Endothelial cell of umbilical vein (primary cell): Measurements from ENCODE around the gene DGKI. TPM values are rescaled to one million over a fixed set of nuclear protein-coding genes. Genes with fewer than 3 reads are reported as not detected.

Experiments used
- BruUV-seq: library from RNA; stranded (reverse); fragments of 400-500 nt; replicated peaks from 2 replicates; lab custom pipeline; 2021; lab: Mats Ljungman, UMichigan
- CTCF ChIA-PET: fragments of 300-600, 350-600 bp; sonication (Branson Sonifier 250); formaldehyde crosslinking; loops from one replicate; lab custom pipeline; 2021; ENCODE audit warnings: antibody characterized with exemption, inconsistent platforms; lab: Charles Lee
- POLR2A ChIA-PET: fragments of 300-600, 350-600 bp; sonication (Branson Sonifier 250); formaldehyde crosslinking; loops from one replicate; lab custom pipeline; 2021; ENCODE audit warnings: antibody characterized with exemption, inconsistent platforms; lab: Charles Lee
- DNase-seq: peaks from one replicate; pipeline ENCODE4 v3.0.0-alpha.2; 2011; ENCODE audit warnings: low read depth, low spot score
- FAIRE-seq: peaks from 2 replicates; lab custom pipeline; 2011; peaks lifted over from hg19 to GRCh38; lab: Jason Lieb, UNC
- H2AFZ ChIP-seq: 2 replicates; pipeline ENCODE4 v1.6.0; 2012; ENCODE audit warnings: low read depth, low read length, control low read depth, inconsistent platforms
- H3K27ac ChIP-seq: 2 replicates; pipeline ENCODE4 v1.5.1; 2011; ENCODE audit warnings: low read depth, mild to moderate bottlenecking, control low read depth, low read length, moderate library complexity; ENCODE audit not compliant: insufficient read depth
- H3K27me3 ChIP-seq, 2 experiments: 2 replicates each; pipeline versions ENCODE4 v1.6.0 to v1.6.1; 2011; ENCODE audit warnings: low read length in 2 of 2, mixed read lengths in 1 of 2; ENCODE audit not compliant: control insufficient read depth in 2 of 2, insufficient read depth in 2 of 2
- H3K36me3 ChIP-seq, 2 experiments: 2 replicates in 1 of 2; 3 replicates in 1 of 2; pipeline ENCODE4 v1.5.1; 2011; ENCODE audit warnings: low read length in 2 of 2, mild to moderate bottlenecking in 1 of 2, moderate library complexity in 1 of 2; ENCODE audit not compliant: control insufficient read depth in 2 of 2, insufficient read depth in 2 of 2; ENCODE audit errors: extremely low read depth in 1 of 2
- H3K4me1 ChIP-seq: 3 replicates; pipeline ENCODE4 v1.5.1; 2011; ENCODE audit warnings: mild to moderate bottlenecking, low read length; ENCODE audit not compliant: control insufficient read depth, insufficient read depth; ENCODE audit errors: extremely low read depth
- H3K4me2 ChIP-seq: 2 replicates; pipeline ENCODE4 v1.6.1; 2011; ENCODE audit warnings: low read length, control low read depth, mixed read lengths; ENCODE audit not compliant: insufficient read depth
- H3K4me3 ChIP-seq, 3 experiments: fragments of 200-600 bp in 1 of 3; sonication (generic), shearing (Covaris generic) in 1 of 3; replicated peaks in 1 of 3; 2 replicates each; pipeline ENCODE4 v1.5.1; 2011 to 2016; ENCODE audit warnings: control low read depth in 3 of 3, low read length in 3 of 3, mild to moderate bottlenecking in 2 of 3, inconsistent platforms in 1 of 3, low read depth in 1 of 3, moderate library complexity in 1 of 3; ENCODE audit not compliant: insufficient read depth in 1 of 3
- H3K79me2 ChIP-seq: 2 replicates; pipeline ENCODE4 v1.6.0; 2012; ENCODE audit warnings: low read length, inconsistent platforms; ENCODE audit not compliant: control insufficient read depth, insufficient read depth
- H3K9ac ChIP-seq: replicated peaks from 2 replicates; pipeline ENCODE3; 2011; ENCODE audit warnings: low read length, control low read depth; ENCODE audit not compliant: insufficient read depth; ENCODE audit errors: extremely low read depth
- H3K9me1 ChIP-seq: replicated peaks from 3 replicates; pipeline ENCODE4 v1.6.0; 2011; ENCODE audit warnings: mild to moderate bottlenecking, low read length; ENCODE audit not compliant: control insufficient read depth, insufficient read depth; ENCODE audit errors: extremely low read depth
- H3K9me3 ChIP-seq: replicated peaks from 2 replicates; pipeline ENCODE4 v1.5.1; 2012; ENCODE audit warnings: low read length, inconsistent platforms; ENCODE audit not compliant: control insufficient read depth, insufficient read depth
- H4K20me1 ChIP-seq: replicated peaks from 2 replicates; pipeline ENCODE3; 2011; ENCODE audit warnings: mild to moderate bottlenecking, low read length; ENCODE audit not compliant: control insufficient read depth, insufficient read depth; ENCODE audit errors: extremely low read depth
- EZH2 ChIP-seq: IDR thresholded peaks from 2 replicates; pipeline ENCODE4 v1.6.1; 2012; ENCODE audit warnings: borderline replicate concordance, low read depth, mild to moderate bottlenecking, moderate library complexity, low read length, inconsistent platforms; ENCODE audit not compliant: severe bottlenecking
- FOS ChIP-seq: IDR thresholded peaks from 2 replicates; pipeline ENCODE4 v1.6.1; 2011; ENCODE audit warnings: mild to moderate bottlenecking, low read length, moderate library complexity, borderline replicate concordance; ENCODE audit not compliant: insufficient read depth
- GATA2 ChIP-seq: IDR thresholded peaks from 2 replicates; pipeline ENCODE4 v1.7.0; 2011; ENCODE audit warnings: low read depth, mild to moderate bottlenecking, moderate library complexity, mixed read lengths, low read length; ENCODE audit not compliant: insufficient read length, insufficient read depth
- JUN ChIP-seq: IDR thresholded peaks from 2 replicates; pipeline ENCODE4 v1.6.1; 2011; ENCODE audit warnings: borderline replicate concordance, low read depth; ENCODE audit not compliant: insufficient read length, insufficient read depth
- MAX ChIP-seq: IDR thresholded peaks from 2 replicates; pipeline ENCODE4 v1.6.1; 2011; ENCODE audit not compliant: insufficient read depth, insufficient read length
- MYC ChIP-seq: IDR thresholded peaks from one replicate; pipeline ENCODE4 v1.6.1; 2011; ENCODE audit warnings: mild to moderate bottlenecking, low read depth, low read length
- POLR2A ChIP-seq: IDR thresholded peaks from 2 replicates; pipeline ENCODE4 v1.6.1; 2012; ENCODE audit warnings: low read depth, mild to moderate bottlenecking, control low read depth, low read length
- POLR2AphosphoS5 ChIP-seq: IDR thresholded peaks from 2 replicates; pipeline ENCODE4 v1.6.1; 2012; ENCODE audit warnings: low read depth, mild to moderate bottlenecking, control low read depth, low read length, moderate library complexity; ENCODE audit not compliant: insufficient read depth
- dilution Hi-C: fragments of 300-500 bp; cut with MboI; formaldehyde crosslinking; loops from one replicate; pipeline ENCODE4 v1.15.0; 2019; ENCODE audit warnings: low sequenced_read_pairs; ENCODE audit not compliant: extremely low pct_ligation_motif_present
- intact Hi-C: fragments of 100-400 bp; cut with micrococcal nuclease; formaldehyde crosslinking; loops from one replicate; pipeline ENCODE4 v1.10.0; 2022
- polyA plus RNA-seq, 4 experiments: library from polyadenylated mRNA; depleted of rRNA in 3 of 4; stranded (reverse) in 3 of 4; unstranded in 1 of 4; fragments of >200 nt; gene quantifications; 2 replicates each; pipeline versions ENCODE4 v1.2.1 to v1.2.3, GENCODE V29; 2011 to 2012; ENCODE audit warnings: missing spikeins in 1 of 4
- total RNA-seq: library from RNA; stranded (reverse); gene quantifications from 2 replicates; pipeline ENCODE4 v1.2.3, GENCODE V29; 2021
- TF ChIP-seq, protein P1 (sequence below), 2 donors: IDR thresholded peaks; 1 replicate in 1 of 2; 2 replicates in 1 of 2; pipeline ENCODE4 v1.5.1; 2011; ENCODE audit warnings: low read length in 2 of 2, mild to moderate bottlenecking in 2 of 2, moderate library complexity in 2 of 2, control low read depth in 1 of 2, inconsistent platforms in 1 of 2, low read depth in 1 of 2; ENCODE audit not compliant: insufficient read depth in 1 of 2; ENCODE audit errors: extremely low read depth in 1 of 2

Gene DGKI
- total and polyA plus RNA-seq, 2 donors (not counting 3 experiments of a cell fraction or from before 2014, with no cell fraction given): 0.11 to 0.51 TPM

- Histone ChIP-seq H3K4me2 (no peak overlapping the region), H3K4me3 (no peak overlapping the region), H2AFZ (no peak overlapping the region), H3K27me3 (no peaks in the 10 kb centered on the region), H3K4me1 (no peaks in the 10 kb centered on the region), H3K9me3 (no peaks in the 10 kb centered on the region), H3K27ac (no peak overlapping the region), H4K20me1 (no peaks in the 10 kb centered on the region), H3K36me3 (no peaks in the 10 kb centered on the region), H3K9me1 (no peaks in the 10 kb centered on the region), H3K79me2 (no peaks in the 10 kb centered on the region), H3K9ac (no peak overlapping the region)
- intact Hi-C loops: no loop called here
- POLR2A ChIA-PET: no interaction called here
- dilution Hi-C loops: no loop called here
- TF ChIP-seq, protein P1, sequence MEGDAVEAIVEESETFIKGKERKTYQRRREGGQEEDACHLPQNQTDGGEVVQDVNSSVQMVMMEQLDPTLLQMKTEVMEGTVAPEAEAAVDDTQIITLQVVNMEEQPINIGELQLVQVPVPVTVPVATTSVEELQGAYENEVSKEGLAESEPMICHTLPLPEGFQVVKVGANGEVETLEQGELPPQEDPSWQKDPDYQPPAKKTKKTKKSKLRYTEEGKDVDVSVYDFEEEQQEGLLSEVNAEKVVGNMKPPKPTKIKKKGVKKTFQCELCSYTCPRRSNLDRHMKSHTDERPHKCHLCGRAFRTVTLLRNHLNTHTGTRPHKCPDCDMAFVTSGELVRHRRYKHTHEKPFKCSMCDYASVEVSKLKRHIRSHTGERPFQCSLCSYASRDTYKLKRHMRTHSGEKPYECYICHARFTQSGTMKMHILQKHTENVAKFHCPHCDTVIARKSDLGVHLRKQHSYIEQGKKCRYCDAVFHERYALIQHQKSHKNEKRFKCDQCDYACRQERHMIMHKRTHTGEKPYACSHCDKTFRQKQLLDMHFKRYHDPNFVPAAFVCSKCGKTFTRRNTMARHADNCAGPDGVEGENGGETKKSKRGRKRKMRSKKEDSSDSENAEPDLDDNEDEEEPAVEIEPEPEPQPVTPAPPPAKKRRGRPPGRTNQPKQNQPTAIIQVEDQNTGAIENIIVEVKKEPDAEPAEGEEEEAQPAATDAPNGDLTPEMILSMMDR (IDR thresholded peaks at IDR 0.05; ENCODE audit: extremely low read depth in 1 of 2, insufficient read depth in 1 of 2, low read depth in 1 of 2, low read length in 2 of 2): no peak
- TF ChIP-seq MYC (no peak), GATA2 (no peak), POLR2A (no peak), FOS (no peak), MAX (no peak), POLR2AphosphoS5 (no peak), JUN (no peak), EZH2 (no peak)
- DNase-seq (no peak), FAIRE-seq (no peak)
- no TSS peak for BruUV-seq
- CTCF ChIA-PET: no interaction called here
Measured at GRCh38 chr7:137396051-137396450, 450.7 kb downstream of the DGKI start.
